ENCODE data around the gene SLC34A3. TPM values are rescaled to one million over a fixed set of nuclear protein-coding genes. Genes with fewer than 3 reads are reported as not detected.

SLC34A3 gene
- total RNA-seq, 4 donors from 2014 or later: 0.11 to 1.7 (median 0.38) TPM; not detected in 1

GRCh38 chr9:137253717-137254623, 23.3 kb downstream of the SLC34A3 start:
- Histone ChIP-seq H3K36me3 (peaks cover 4 to 29% (median 7%) of the 10 kb centered on the region in 3 donors), H3K9me3 (no peaks in the 10 kb centered on the region), H3K4me1 (peaks cover 18 to 40% (median 23%) of the 10 kb centered on the region in 3 donors), H3K27ac (peak overlapping the region in 3 of 4 donors; percentile 85 to 95 (median 93)), H3K4me3 (peak overlapping the region; percentile 75 to 100 (median 92)), H3K27me3 (peaks cover 0 to 6% (median 0%) of the 10 kb centered on the region in 4 donors)
- 32 to 48% methylated on average over 6 to 13 of the region's 21 CpGs for WGBS, 2 donors
- no peak for TF ChIP-seq CTCF (IDR thresholded peaks at IDR 0.05)
- no peak for TF ChIP-seq POLR2A (IDR thresholded peaks at IDR 0.05)
- DNase-seq: no peak
- intact Hi-C loops (cut with DNase I): no loop called here

GRCh38 chr9:137254624-137255447, 24.1 kb downstream of the SLC34A3 start, which contains the start of gene NELFB:
TSS of gene NELFB (plus strand) at chr9:137255327.
- Histone ChIP-seq H3K36me3 (peaks cover 4 to 35% (median 7%) of the 10 kb centered on the region in 3 donors), H3K4me3 (peak within 1 kb of the TSS; percentile 75 to 100 (median 92)), H3K9me3 (no peaks in the 10 kb centered on the region), H3K27me3 (peaks cover 0 to 6% (median 0%) of the 10 kb centered on the region in 4 donors), H3K4me1 (peaks cover 18 to 40% (median 23%) of the 10 kb centered on the region in 3 donors), H3K27ac (peak within 1 kb of the TSS; percentile 80 to 95 (median 89))
- no peak for DNase-seq
- intact Hi-C loops (cut with DNase I): no loop called here
- TF ChIP-seq CTCF (IDR thresholded peaks at IDR 0.05) (peak in 3 of 6 experiments; percentile 6 to 49 (median 15)), POLR2A (IDR thresholded peaks at IDR 0.05) (peak in 2 of 4 donors; percentile 43 to 57)
- WGBS, 2 donors: 4 to 8% methylated on average over 6 to 22 of the region's 105 CpGs

GRCh38 chr9:137255448-137256114, 24.9 kb downstream of the SLC34A3 start:
- intact Hi-C loops (cut with DNase I): no loop called here
- no CpG with 5 or more reads among the region's 51 CpGs for WGBS, 2 donors
- peaks cover 18 to 40% (median 23%) of the 10 kb centered on the region in 3 donors for H3K4me1 ChIP-seq

GRCh38 chr9:137256362-137256761, 25.7 kb downstream of the SLC34A3 start:
- Histone ChIP-seq H3K9me3 (no peaks in the 10 kb centered on the region), H3K27me3 (no peaks in the 10 kb centered on the region), H3K4me3 (peak overlapping the region; percentile 75 to 100 (median 92)), H3K27ac (no peak overlapping the region), H3K36me3 (peaks cover 4 to 48% (median 7%) of the 10 kb centered on the region in 3 donors), H3K4me1 (peaks cover 18 to 40% (median 23%) of the 10 kb centered on the region in 3 donors)
- DNase-seq: no peak
- WGBS, 2 donors: 85% methylated on average over 8 to 11 of the region's 15 CpGs
- intact Hi-C loops (cut with DNase I): no loop called here
- TF ChIP-seq POLR2A (IDR thresholded peaks at IDR 0.05): no peak
- no peak for TF ChIP-seq CTCF (IDR thresholded peaks at IDR 0.05)

More at GRCh38 chr9:137255448-137256114, 24.9 kb downstream of the SLC34A3 start:
- DNase-seq: no peak
- H3K27ac ChIP-seq: peak overlapping the region; percentile 80 to 95 (median 86)
- H3K4me3 ChIP-seq: peak overlapping the region; percentile 75 to 100 (median 92)
- peaks cover 4 to 43% (median 7%) of the 10 kb centered on the region in 3 donors for H3K36me3 ChIP-seq
- H3K9me3 ChIP-seq: no peaks in the 10 kb centered on the region
- peaks cover 0 to 6% (median 0%) of the 10 kb centered on the region in 4 donors for H3K27me3 ChIP-seq
- no peak for TF ChIP-seq POLR2A (IDR thresholded peaks at IDR 0.05)
- TF ChIP-seq CTCF (IDR thresholded peaks at IDR 0.05): no peak

Data from esophagus squamous epithelium (tissue), 5 donors.